ENCODE measurements around the gene AMER3.
A peak's percentile ranks its signal among the peaks of the same experiment; 100 is the strongest.
"Not testable (repeated sequence)": the region's sequence is repeated elsewhere in the genome, so short reads cannot be mapped to it uniquely, and the experiment has no call there.

AMER3 gene, protein sequence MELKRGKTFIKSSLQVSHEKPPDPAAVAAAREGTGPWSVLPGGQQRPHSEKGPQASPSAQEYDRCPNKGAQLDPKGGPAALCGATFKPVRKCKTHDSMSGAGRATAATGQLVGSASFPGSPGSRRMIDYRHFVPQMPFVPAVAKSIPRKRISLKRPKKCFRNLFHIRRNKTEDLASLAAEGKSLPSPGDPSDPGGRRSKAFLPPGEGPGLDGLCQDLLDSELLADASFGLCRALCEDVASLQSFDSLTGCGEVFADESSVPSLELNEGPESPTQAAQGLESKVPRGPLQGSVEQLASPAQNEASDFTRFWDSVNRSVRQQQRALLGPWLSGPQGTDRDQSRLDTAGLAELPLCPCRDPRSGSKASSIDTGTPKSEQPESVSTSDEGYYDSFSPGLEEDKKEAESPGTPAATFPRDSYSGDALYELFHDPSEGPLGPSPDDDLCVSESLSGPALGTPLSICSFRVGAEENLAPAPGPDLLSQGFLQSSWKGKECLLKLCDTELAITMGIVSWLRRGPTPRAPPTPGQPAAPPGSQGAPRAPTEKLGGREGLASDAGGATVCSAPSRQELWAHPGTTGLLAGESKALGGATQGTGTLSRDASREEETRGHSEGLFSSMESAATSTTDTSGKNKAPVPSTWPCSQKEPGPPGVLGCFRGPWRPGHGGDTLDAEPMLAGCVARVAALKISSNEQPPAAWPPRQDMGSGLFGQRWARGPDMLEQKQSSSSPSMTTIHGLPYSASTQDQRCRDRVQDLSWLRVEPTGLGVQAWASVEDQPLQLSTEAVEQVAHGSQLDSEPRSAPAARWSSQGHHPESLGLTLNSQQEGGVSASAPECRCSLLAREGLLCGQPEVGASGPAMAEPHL

DNA sequence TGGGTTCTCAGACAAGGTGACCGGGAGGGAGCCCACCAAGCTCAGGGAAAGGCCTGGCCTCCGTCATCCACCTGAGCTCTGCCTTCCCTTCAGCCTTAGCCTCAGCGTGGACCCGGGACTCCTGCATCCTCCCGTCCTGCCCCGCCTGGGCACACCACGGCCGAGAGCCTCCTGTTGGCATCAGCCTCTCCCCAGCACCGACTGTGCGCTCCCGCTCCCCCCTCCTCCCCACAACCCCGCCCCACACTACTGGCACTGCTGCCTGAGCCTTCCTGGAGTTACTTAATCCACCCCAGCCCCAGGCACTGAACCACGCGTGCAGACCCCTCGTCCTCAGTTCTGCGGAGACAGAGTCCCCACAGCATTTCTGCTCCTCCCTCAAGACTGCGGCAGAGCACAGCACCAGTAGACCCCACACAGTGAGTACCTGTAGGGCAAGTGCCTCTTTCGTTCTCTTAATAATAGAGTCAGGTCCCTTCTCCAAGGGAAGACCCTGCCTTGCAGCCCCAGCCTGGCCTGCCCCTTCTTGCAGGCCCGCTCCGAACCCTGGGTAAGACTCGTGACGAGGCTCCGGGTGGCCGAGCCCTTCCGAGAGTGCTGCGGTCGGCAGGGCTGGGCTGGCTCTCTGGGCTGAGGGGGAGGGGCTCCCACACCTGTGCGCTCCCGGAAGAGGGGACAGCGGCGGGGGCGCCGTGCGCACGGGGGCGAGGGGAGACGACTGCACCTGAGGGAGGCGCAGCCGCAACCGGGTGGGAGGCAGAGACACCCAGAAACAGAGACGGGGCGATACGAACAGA is at the start of gene AMER3:
TSS of gene AMER3 (plus strand) at position 285 of the 797 bp plus-strand sequence. CDS start 6,533 bp downstream, outside the sequence.
- H3K4me3 ChIP-seq (ENCODE audit: low read depth, low read length): no peak within 1 kb of the TSS
- DNase-seq (ENCODE audit: low read depth): no peak
- TF ChIP-seq CTCF (conservative IDR thresholded peaks at IDR 0.05; ENCODE audit: low read depth, low read length): no peak

DNA sequence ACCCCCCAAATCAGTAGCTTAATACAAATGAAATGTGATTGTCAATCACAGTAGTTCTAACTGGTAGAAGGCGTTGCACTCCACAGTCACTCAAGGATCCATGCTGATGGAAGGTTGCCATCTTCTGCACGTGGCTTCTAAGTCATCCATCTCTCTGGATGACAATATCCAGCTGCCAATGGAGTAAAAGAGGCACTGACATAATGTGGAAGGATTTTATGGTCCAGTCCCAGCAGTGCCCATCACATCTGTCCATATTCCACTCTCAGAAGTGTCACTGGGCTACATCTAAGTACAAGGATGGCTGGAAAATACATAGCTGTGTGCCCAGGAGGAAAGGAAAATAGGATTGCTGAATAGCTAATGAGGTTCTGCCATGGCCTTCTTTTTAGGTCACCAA is 40.5 kb upstream of the AMER3 start:
- not testable (repeated sequence) for H3K4me3 ChIP-seq (ENCODE audit: low read depth, low read length); DNase-seq (ENCODE audit: low read depth)

GRCh38 chr2:130720036-130720435 is 35.3 kb upstream of the AMER3 start:
- TF ChIP-seq CTCF (conservative IDR thresholded peaks at IDR 0.05; ENCODE audit: low read depth, low read length): no peak
- H3K4me3 ChIP-seq (ENCODE audit: low read depth, low read length): no peak overlapping the region
- no peak for DNase-seq (ENCODE audit: low read depth)

DNA sequence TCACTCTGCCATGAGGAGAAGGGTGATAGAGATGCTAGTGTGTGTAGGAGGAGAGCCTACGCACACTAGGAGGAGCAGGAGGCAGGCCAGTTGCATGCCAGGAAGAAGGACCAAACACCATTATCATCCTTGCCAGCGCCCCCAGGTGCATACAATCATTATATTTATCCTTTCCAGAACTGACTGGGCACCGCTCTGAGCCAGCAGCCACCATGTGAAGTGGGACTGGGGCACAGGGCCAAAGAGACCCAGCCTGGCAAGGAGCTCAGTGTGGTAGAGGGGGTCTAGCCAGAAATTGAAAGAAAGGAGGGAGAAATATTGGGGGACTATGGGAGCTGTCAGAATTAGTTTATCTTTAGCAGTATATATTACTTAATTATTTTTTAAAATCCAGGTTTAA is 34.8 kb upstream of the AMER3 start:
- H3K4me3 ChIP-seq (ENCODE audit: low read depth, low read length): no peak overlapping the region
- no peak for DNase-seq (ENCODE audit: low read depth)
- TF ChIP-seq CTCF (conservative IDR thresholded peaks at IDR 0.05; ENCODE audit: low read depth, low read length): no peak

GRCh38 chr2:130724455-130724854 is 30.9 kb upstream of the AMER3 start:
- DNase-seq (ENCODE audit: low read depth): no peak
- no peak overlapping the region for H3K4me3 ChIP-seq (ENCODE audit: low read depth, low read length)
- no peak for TF ChIP-seq CTCF (conservative IDR thresholded peaks at IDR 0.05; ENCODE audit: low read depth, low read length)

DNA sequence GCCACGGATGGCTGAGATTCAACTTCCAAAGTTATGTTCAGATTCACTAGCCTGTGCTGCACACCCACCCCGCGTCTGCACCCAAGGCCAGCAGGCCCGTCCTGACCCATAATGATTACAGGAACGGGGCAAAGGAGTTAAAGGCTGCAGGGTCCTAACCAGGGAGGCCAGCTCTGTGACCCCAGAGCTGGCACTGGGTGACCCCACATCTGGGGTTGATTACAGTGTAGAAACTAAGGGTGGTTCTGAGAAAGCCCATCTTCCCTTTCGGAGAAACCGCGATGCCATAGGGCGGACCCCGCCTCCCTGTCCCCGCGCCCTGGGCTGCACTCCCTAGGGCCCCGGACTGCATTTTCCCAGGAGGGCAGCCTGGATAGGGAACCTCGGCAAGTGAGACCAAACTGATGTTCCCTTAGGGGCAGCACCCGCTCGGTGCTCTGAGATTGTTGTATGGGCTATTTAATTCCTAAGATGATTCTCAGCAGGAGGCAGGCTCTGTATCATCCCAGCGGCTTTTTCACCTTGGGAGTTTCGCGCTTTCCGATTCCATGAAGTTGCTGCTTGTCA is 28.6 kb upstream of the AMER3 start:
- peak overlapping the region; percentile 65 for H3K4me3 ChIP-seq (ENCODE audit: low read depth, low read length)
- TF ChIP-seq CTCF (conservative IDR thresholded peaks at IDR 0.05; ENCODE audit: low read depth, low read length): no peak
- no peak for DNase-seq (ENCODE audit: low read depth)

All from choroid plexus epithelial cell (primary cell).